Cardiac fibroblast (primary cell): ENCODE results near the gene NKRF.
"Not testable (repeated sequence)": the region's sequence is repeated elsewhere in the genome, so short reads cannot be mapped to it uniquely, and the experiment has no call there.

Experiments used
- DNase-seq, 2 donors: peaks; one replicate each; pipeline versions ENCODE4 v3.0.0 to v3.0.0-alpha.2; 2010; ENCODE audit warnings: low read depth in 2 of 2
- H3K4me3 ChIP-seq, 2 donors: replicated peaks in 1 of 2; 1 replicate in 1 of 2; 2 replicates in 1 of 2; pipeline ENCODE4 v1.5.1; 2011; ENCODE audit warnings: low read depth in 2 of 2, low read length in 2 of 2, mild to moderate bottlenecking in 2 of 2, moderate library complexity in 1 of 2
- TF ChIP-seq, protein P1 (sequence below): IDR thresholded peaks from one replicate; pipeline ENCODE4 v1.5.1; 2011; ENCODE audit warnings: low read depth, mild to moderate bottlenecking, low read length, inconsistent platforms

Gene NKRF

DNA sequence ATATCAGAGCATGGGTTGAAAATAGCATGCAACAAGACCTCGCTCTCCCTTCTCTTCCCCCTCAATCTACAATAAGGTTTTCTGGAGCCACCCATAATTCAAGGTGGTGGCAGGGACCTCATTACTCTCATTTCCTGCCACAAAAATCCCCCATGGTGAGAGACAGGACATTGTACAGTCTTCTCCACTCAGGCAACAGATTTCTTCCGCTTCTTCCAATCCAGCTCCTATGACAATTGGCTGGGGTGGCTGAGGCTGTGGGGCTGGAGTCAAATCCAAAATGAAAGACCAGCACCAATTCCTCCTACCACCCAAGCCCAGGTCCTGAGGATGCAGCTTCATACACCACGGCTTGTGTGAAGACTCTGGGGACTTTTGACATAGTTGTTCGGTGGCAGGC lies 40.3 kb upstream of the NKRF start:
- TF ChIP-seq, protein P1, sequence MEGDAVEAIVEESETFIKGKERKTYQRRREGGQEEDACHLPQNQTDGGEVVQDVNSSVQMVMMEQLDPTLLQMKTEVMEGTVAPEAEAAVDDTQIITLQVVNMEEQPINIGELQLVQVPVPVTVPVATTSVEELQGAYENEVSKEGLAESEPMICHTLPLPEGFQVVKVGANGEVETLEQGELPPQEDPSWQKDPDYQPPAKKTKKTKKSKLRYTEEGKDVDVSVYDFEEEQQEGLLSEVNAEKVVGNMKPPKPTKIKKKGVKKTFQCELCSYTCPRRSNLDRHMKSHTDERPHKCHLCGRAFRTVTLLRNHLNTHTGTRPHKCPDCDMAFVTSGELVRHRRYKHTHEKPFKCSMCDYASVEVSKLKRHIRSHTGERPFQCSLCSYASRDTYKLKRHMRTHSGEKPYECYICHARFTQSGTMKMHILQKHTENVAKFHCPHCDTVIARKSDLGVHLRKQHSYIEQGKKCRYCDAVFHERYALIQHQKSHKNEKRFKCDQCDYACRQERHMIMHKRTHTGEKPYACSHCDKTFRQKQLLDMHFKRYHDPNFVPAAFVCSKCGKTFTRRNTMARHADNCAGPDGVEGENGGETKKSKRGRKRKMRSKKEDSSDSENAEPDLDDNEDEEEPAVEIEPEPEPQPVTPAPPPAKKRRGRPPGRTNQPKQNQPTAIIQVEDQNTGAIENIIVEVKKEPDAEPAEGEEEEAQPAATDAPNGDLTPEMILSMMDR = no peak
- no peak for DNase-seq

DNA sequence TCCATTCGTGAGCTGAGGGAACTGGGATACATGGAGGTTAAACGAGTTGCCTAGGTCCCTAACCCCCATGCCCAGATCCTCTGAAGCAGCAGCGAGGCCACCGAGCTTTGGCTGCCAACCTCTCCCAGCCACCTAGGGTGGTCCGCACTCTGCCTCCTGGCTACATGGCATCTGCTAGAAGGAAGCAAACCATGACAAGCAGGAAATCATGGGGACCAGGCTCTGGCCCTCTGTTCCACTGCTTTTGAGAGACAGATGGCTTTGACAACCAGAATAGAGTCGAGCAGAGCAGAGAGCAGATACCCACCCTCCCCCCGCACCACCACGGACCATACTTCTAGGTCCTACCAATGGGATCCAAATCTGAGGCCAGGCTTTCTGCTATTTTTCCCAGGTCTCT lies 37.5 kb upstream of the NKRF start:
- H3K4me3 ChIP-seq = no peak overlapping the region
- TF ChIP-seq, protein P1 = no peak
- DNase-seq = no peak

More for the DNA sequence above, 40.3 kb upstream of the NKRF start:
- H3K4me3 ChIP-seq = no peak overlapping the region

DNA sequence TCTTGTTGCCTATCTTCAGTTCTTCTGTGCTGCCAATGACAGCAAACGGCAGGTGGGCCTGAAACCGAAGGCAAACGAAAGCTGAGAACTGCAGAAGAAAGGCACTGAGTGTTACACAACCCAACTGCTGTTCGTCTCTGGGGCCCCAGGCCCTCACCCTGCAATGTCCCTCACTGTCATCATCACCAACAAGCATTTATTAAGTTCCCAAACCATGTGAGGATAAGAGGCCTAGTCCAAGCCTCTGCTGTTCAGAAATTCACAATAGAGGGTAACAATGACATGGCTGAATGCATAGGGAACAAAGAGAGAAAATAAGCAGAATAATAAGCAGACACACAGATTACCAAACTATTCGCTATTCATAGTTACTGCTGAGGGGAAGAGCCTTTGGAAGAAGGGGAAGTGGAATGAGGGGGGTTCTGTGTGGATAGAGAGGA lies 34.5 kb upstream of the NKRF start:
- no peak overlapping the region for H3K4me3 ChIP-seq
- no peak for DNase-seq
- TF ChIP-seq, protein P1 = no peak

DNA sequence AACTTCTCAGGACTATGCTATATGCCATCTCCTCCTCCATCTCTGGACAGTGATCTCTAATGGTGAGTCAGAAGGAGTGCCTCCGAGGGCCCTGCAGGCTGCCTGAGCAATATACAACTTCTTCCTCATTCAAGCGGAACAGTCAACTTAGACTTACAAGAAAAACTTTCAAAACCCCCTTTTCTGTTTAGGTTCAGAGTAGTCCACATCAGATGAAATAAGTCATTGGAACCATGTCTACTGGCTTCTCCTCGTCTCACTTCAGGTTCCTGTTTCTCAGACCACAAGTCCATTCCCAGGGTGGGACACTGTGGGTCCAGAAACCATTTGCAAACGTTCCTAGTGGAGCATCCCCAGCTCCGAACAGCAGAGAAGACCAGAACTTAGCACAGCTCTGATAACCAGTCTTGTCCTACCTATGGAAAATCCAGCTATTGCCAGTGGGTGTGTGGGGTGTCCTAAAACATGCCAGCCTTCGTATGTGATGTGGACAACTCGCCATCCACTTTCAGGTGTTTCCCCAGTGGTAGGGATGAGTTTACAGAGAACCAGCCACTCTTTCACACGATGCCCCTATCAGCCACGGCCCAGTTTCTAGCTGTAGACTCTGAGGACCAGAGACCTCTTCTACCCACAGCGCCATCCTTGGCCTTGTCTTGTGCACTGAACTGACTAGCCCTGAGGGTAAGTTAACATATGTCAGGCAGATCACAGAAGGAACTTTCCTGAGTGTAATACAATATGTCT lies 32.7 kb upstream of the NKRF start:
- no peak overlapping the region for H3K4me3 ChIP-seq
- peak in 1 of 2 donors; percentile 1 for DNase-seq
- TF ChIP-seq, protein P1 = no peak

DNA sequence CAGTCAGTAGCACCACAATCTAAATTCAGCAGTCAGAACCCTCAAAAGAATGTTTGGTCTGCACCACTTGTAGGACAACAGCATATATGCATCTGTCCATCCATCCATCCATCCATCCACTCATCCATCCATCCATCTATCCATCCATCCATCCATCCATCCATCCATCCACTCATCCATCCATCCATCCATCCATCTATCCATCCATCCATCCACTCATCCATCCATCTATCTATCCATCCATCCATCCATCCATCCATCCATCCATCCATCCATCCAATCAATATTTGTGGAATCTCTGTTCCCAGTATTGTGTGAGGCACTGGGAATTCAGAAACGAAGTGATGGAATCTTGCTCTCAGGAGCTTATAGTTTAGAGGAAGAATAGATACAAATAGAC lies 31.2 kb upstream of the NKRF start:
- not testable (repeated sequence) for DNase-seq, H3K4me3 ChIP-seq

DNA sequence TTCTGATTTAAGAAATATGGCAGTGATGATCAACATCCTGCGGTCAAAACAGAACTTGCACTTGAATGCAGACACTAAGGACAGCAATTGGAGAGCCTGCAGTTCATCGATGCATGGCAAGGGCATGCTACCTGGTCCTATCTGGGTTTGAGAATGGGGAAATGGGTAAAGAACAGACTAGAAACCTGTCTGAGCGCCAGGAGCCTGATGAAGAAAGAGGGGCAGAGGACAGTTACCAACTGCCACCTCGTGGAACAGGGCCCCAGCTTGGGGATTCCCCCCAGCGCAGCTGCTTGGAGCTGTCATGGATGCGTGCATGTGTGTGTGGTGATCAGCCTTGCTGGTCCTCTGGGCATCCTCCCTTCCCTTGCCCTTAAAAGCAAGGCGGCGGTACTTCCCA lies 30.2 kb upstream of the NKRF start:
- H3K4me3 ChIP-seq = no peak overlapping the region
- TF ChIP-seq, protein P1 = no peak
- DNase-seq = no peak

DNA sequence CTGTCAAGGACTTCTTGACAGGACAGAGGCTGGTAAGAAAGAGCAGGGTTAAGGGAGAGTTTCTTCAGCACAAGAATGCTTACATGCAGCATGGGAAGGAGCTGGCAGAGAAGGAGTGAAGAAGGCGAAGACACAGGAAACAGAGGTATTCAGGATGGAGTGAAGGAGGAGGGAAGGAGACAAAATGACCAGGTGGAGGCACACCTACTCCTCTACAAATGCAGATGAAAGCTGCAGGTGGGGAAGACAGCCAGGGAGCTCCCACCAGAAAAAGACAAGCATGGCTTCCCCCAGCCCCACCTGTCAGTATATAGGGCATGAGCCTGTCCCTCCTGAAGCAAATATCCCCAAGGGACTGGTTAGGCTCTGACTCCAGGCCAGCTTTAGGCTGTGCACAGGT lies 29.6 kb upstream of the NKRF start:
- TF ChIP-seq, protein P1 = no peak
- no peak overlapping the region for H3K4me3 ChIP-seq
- no peak for DNase-seq
